ENCODE results near the gene MAMDC4. TPM values are rescaled to one million over a fixed set of nuclear protein-coding genes. Genes with fewer than 3 reads are reported as not detected.

MAMDC4 gene
- total and polyA plus RNA-seq, 12 donors = 0.57 to 30.6 (median 5.3) TPM

DNA sequence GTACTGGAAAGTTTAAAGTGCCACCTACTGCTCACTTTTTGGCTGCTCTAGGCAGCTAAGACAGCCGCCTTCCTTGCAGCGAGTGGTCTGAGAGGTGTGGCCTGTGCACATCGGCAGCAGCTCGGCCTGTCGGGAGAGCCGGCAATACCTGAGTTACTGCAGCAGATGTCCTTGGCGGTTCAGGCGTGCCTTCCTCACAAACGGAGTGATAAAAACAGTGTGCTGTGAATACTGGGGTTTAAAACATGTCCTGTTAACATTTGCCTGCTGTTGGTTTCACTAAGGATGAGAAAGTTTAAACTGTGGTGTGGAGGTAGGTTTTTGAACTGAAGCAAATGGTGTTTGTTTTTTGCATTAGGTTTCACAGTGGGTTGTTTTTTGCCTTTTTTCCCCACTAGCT, 47.0 kb downstream of the MAMDC4 start:
- H3K36me3 ChIP-seq (replicated peaks in 1 of 2) = peaks cover 0 to 24% of the 10 kb centered on the region in 2 donors
- no peaks in the 10 kb centered on the region for H3K27me3 ChIP-seq
- H3K4me3 ChIP-seq = no peak overlapping the region
- no peak for TF ChIP-seq POLR2A (IDR thresholded peaks at IDR 0.05)
- TF ChIP-seq, protein P1, sequence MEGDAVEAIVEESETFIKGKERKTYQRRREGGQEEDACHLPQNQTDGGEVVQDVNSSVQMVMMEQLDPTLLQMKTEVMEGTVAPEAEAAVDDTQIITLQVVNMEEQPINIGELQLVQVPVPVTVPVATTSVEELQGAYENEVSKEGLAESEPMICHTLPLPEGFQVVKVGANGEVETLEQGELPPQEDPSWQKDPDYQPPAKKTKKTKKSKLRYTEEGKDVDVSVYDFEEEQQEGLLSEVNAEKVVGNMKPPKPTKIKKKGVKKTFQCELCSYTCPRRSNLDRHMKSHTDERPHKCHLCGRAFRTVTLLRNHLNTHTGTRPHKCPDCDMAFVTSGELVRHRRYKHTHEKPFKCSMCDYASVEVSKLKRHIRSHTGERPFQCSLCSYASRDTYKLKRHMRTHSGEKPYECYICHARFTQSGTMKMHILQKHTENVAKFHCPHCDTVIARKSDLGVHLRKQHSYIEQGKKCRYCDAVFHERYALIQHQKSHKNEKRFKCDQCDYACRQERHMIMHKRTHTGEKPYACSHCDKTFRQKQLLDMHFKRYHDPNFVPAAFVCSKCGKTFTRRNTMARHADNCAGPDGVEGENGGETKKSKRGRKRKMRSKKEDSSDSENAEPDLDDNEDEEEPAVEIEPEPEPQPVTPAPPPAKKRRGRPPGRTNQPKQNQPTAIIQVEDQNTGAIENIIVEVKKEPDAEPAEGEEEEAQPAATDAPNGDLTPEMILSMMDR (IDR thresholded peaks at IDR 0.05) = no peak
- no peaks in the 10 kb centered on the region for H3K9me3 ChIP-seq (replicated peaks in 1 of 3)
- no peak overlapping the region for H3K27ac ChIP-seq
- peaks cover 14 to 18% of the 10 kb centered on the region in 2 donors for H3K4me1 ChIP-seq (replicated peaks in 1 of 2)
- intact Hi-C loops (cut with DNase I) = no loop called here
- 58 to 72% (median 63%) methylated on average over 9 of the region's 9 CpGs for WGBS, 4 donors
- DNase-seq = peak in 1 of 7 donors; percentile 60

- no peaks in the 10 kb centered on the region for H3K9me3 ChIP-seq (replicated peaks in 1 of 3)
- peaks cover 0 to 24% of the 10 kb centered on the region in 2 donors for H3K36me3 ChIP-seq (replicated peaks in 1 of 2)
- TF ChIP-seq, protein P1 (IDR thresholded peaks at IDR 0.05) = no peak
- TF ChIP-seq POLR2A (IDR thresholded peaks at IDR 0.05) = no peak
- peaks cover 14 to 18% of the 10 kb centered on the region in 2 donors for H3K4me1 ChIP-seq (replicated peaks in 1 of 2)
- WGBS, 4 donors = 85 to 93% (median 93%) methylated on average over 6 to 10 of the region's 10 CpGs
- H3K4me3 ChIP-seq = no peak overlapping the region
- DNase-seq = no peak
- H3K27ac ChIP-seq = no peak overlapping the region
- no peaks in the 10 kb centered on the region for H3K27me3 ChIP-seq
- intact Hi-C loops (cut with DNase I) = no loop called here
Measured at GRCh38 chr9:136900556-136900955, 48.4 kb downstream of the MAMDC4 start.

- Histone ChIP-seq H3K9me3 (replicated peaks in 1 of 3) (no peaks in the 10 kb centered on the region), H3K36me3 (replicated peaks in 1 of 2) (peaks cover 0 to 24% of the 10 kb centered on the region in 2 donors), H3K4me1 (replicated peaks in 1 of 2) (peaks cover 14 to 18% of the 10 kb centered on the region in 2 donors), H3K27me3 (no peaks in the 10 kb centered on the region), H3K4me3 (no peak overlapping the region), H3K27ac (peak overlapping the region in 1 of 5 donors; percentile 74)
- intact Hi-C loops (cut with DNase I) = no loop called here
- no peak for TF ChIP-seq POLR2A (IDR thresholded peaks at IDR 0.05)
- TF ChIP-seq, protein P1 (IDR thresholded peaks at IDR 0.05) = no peak
- DNase-seq = no peak
- WGBS, 4 donors = 86 to 94% (median 93%) methylated on average over 5 to 13 of the region's 13 CpGs
Measured at GRCh38 chr9:136900988-136901515, 48.9 kb downstream of the MAMDC4 start.

GRCh38 chr9:136901516-136902258, 49.5 kb downstream of the MAMDC4 start:
- Histone ChIP-seq H3K27ac (peak overlapping the region in 4 of 5 donors; percentile 39 to 88 (median 58)), H3K4me3 (no peak overlapping the region), H3K9me3 (replicated peaks in 1 of 3) (no peaks in the 10 kb centered on the region), H3K4me1 (replicated peaks in 1 of 2) (peaks cover 14 to 18% of the 10 kb centered on the region in 2 donors), H3K36me3 (replicated peaks in 1 of 2) (peaks cover 0 to 24% of the 10 kb centered on the region in 2 donors), H3K27me3 (no peaks in the 10 kb centered on the region)
- intact Hi-C loops (cut with DNase I) = no loop called here
- TF ChIP-seq, protein P1 (IDR thresholded peaks at IDR 0.05) = no peak
- TF ChIP-seq POLR2A (IDR thresholded peaks at IDR 0.05) = no peak
- peak in 1 of 7 donors; percentile 35 for DNase-seq
- 49 to 71% (median 67%) methylated on average over 10 to 20 of the region's 20 CpGs for WGBS, 4 donors

Data from adrenal gland (tissue), 12 donors.